AG04450 (cell line): ENCODE data around the gene PLEKHA8. TPM values are rescaled to one million over a fixed set of nuclear protein-coding genes. Genes with fewer than 3 reads are reported as not detected.

Experiments used
- CTCF ChIA-PET: fragments of 300-600, 350-600 bp; formaldehyde crosslinking; extraction: SDS; loops from one replicate; lab custom pipeline; 2022; ENCODE audit warnings: antibody characterized with exemption, inconsistent platforms; lab: Charles Lee
- POLR2A ChIA-PET: fragments of 350-600 bp; formaldehyde crosslinking; extraction: SDS; loops from one replicate; lab custom pipeline; 2021; ENCODE audit warnings: antibody characterized with exemption, inconsistent platforms; lab: Yijun Ruan, JAX
- DNase-seq: peaks from one replicate; pipeline ENCODE4 v3.0.0-alpha.2; 2011; ENCODE audit warnings: low read depth, low spot score
- H3K27ac ChIP-seq: one replicate; pipeline ENCODE4 v1.5.1; 2012; ENCODE audit warnings: low read depth, low read length, control low read depth
- H3K27me3 ChIP-seq: one replicate; pipeline ENCODE4 v1.6.0; 2012; ENCODE audit warnings: low read length; ENCODE audit not compliant: control insufficient read depth, insufficient read depth
- H3K4me3 ChIP-seq: 2 replicates; pipeline ENCODE4 v1.5.1; 2011; ENCODE audit warnings: mild to moderate bottlenecking, low read depth, low read length, control low read depth
- H3K9me3 ChIP-seq: 2 replicates; pipeline ENCODE4 v1.5.1; 2012; ENCODE audit warnings: low read length; ENCODE audit not compliant: control insufficient read depth, insufficient read depth
- CTCF ChIP-seq: IDR thresholded peaks from 2 replicates; pipeline ENCODE4 v1.5.1; 2011; ENCODE audit warnings: low read depth, low read length, control low read depth, inconsistent platforms
- polyA plus RNA-seq: library from polyadenylated mRNA; depleted of rRNA; stranded (reverse); fragments of >200 nt; gene quantifications from 2 replicates; pipeline ENCODE4 v1.2.3, GENCODE V29; 2011

Gene PLEKHA8
- polyA plus RNA-seq, 1 experiment: 12.6 TPM

GRCh38 chr7:30133736-30134610 is 105.8 kb downstream of the PLEKHA8 start:
- Histone ChIP-seq H3K27me3 (no peaks in the 10 kb centered on the region), H3K4me3 (peak overlapping the region; percentile 82), H3K27ac (no peak overlapping the region), H3K9me3 (no peaks in the 10 kb centered on the region)
- no peak for TF ChIP-seq CTCF
- DNase-seq: no peak
- ChIA-PET CTCF (interaction anchor here (0.6 to 1.3 kb wide), 2 partner anchors 21 to 60 kb away, joined by 3 read pairs; no protein-coding TSS in a partner anchor), POLR2A (no interaction called here)

GRCh38 chr7:30134611-30135300 is 106.5 kb downstream of the PLEKHA8 start, which contains the start of gene MTURN:
Gene MTURN (plus strand): TSS chr7:30134986. CDS start chr7:30135137, 151 bp downstream.
- peak; percentile 44 for DNase-seq
- Histone ChIP-seq H3K27ac (no peak within 1 kb of the TSS), H3K9me3 (no peaks in the 10 kb centered on the region), H3K27me3 (no peaks in the 10 kb centered on the region), H3K4me3 (peak within 1 kb of the TSS; percentile 82)
- ChIA-PET CTCF (interaction anchor here (0.6 to 1.3 kb wide), 2 partner anchors 22 to 61 kb away, joined by 3 read pairs; no protein-coding TSS in a partner anchor), POLR2A (no interaction called here)
- TF ChIP-seq CTCF: no peak

GRCh38 chr7:30135301-30136116 is 107.3 kb downstream of the PLEKHA8 start:
- Histone ChIP-seq H3K4me3 (peak overlapping the region; percentile 82), H3K27me3 (no peaks in the 10 kb centered on the region), H3K27ac (no peak overlapping the region), H3K9me3 (no peaks in the 10 kb centered on the region)
- ChIA-PET POLR2A (no interaction called here), CTCF (interaction anchor here (1.0 to 1.3 kb wide), 2 partner anchors 61 to 429 kb away, joined by 3 to 4 read pairs; no protein-coding TSS in a partner anchor)
- TF ChIP-seq CTCF: no peak
- DNase-seq: peak; percentile 21

- no peak for DNase-seq
- H3K4me3 ChIP-seq: peak overlapping the region; percentile 82
- H3K9me3 ChIP-seq: no peaks in the 10 kb centered on the region
- H3K27ac ChIP-seq: no peak overlapping the region
- POLR2A ChIA-PET: no interaction called here
- CTCF ChIA-PET: interaction anchor here (1.0 kb wide), 1 partner anchor 428 kb away, joined by 4 read pairs; no protein-coding TSS in a partner anchor
- H3K27me3 ChIP-seq: no peaks in the 10 kb centered on the region
- TF ChIP-seq CTCF: no peak
Measured at GRCh38 chr7:30136117-30136731, 108.0 kb downstream of the PLEKHA8 start.
